ENCODE results near the gene TMEM232. TPM values are rescaled to one million over a fixed set of nuclear protein-coding genes. Genes with fewer than 3 reads are reported as not detected.

TMEM232 gene
- total and polyA plus RNA-seq, 4 donors: 3.4 to 28.3 (median 9.3) TPM

GRCh38 chr5:110618941-110619340, 107.5 kb downstream of the TMEM232 start:
- H3K27ac ChIP-seq (ENCODE audit: low read depth in 1 of 2, low read length in 1 of 2): no peak overlapping the region
- no peaks in the 10 kb centered on the region for H3K4me1 ChIP-seq (ENCODE audit: control insufficient read depth in 5 of 5, insufficient read depth in 5 of 5, low read length in 5 of 5)
- 85 to 88% methylated on average over 1 of the region's 1 CpG for WGBS, 2 donors
- H3K36me3 ChIP-seq (ENCODE audit: control insufficient read depth in 4 of 4, insufficient read depth in 4 of 4, low read length in 4 of 4): no peaks in the 10 kb centered on the region
- H3K27me3 ChIP-seq (ENCODE audit: control insufficient read depth in 3 of 3, insufficient read depth in 3 of 3, low read length in 2 of 3): no peaks in the 10 kb centered on the region
- H3K9ac ChIP-seq (ENCODE audit: insufficient read depth in 1 of 2, low read length in 2 of 2): no peak overlapping the region
- DNase-seq (no peak), ATAC-seq (ENCODE audit: insufficient read depth, low FRiP score) (no peak)
- no peak for TF ChIP-seq CTCF (IDR thresholded peaks at IDR 0.05; ENCODE audit: control extremely low read depth, extremely low read depth)
- H3K4me3 ChIP-seq: no peak overlapping the region
- H3K9me3 ChIP-seq (ENCODE audit: control insufficient read depth in 4 of 4, insufficient read depth in 3 of 4, low read length in 3 of 4): no peaks in the 10 kb centered on the region

- H3K9me3 ChIP-seq (ENCODE audit: control insufficient read depth in 4 of 4, insufficient read depth in 3 of 4, low read length in 3 of 4): no peaks in the 10 kb centered on the region
- H3K36me3 ChIP-seq (ENCODE audit: control insufficient read depth in 4 of 4, insufficient read depth in 4 of 4, low read length in 4 of 4): no peaks in the 10 kb centered on the region
- H3K4me3 ChIP-seq: no peak overlapping the region
- no peak overlapping the region for H3K9ac ChIP-seq (ENCODE audit: insufficient read depth in 1 of 2, low read length in 2 of 2)
- 96% methylated on average over 1 of the region's 1 CpG for WGBS, 2 donors
- no peak for TF ChIP-seq CTCF (IDR thresholded peaks at IDR 0.05; ENCODE audit: control extremely low read depth, extremely low read depth)
- H3K4me1 ChIP-seq (ENCODE audit: control insufficient read depth in 5 of 5, insufficient read depth in 5 of 5, low read length in 5 of 5): no peaks in the 10 kb centered on the region
- H3K27me3 ChIP-seq (ENCODE audit: control insufficient read depth in 3 of 3, insufficient read depth in 3 of 3, low read length in 2 of 3): no peaks in the 10 kb centered on the region
- DNase-seq (no peak), ATAC-seq (ENCODE audit: insufficient read depth, low FRiP score) (no peak)
- no peak overlapping the region for H3K27ac ChIP-seq (ENCODE audit: low read depth in 1 of 2, low read length in 1 of 2)
These were observed 110.5 kb downstream of the TMEM232 start for GRCh38 chr5:110616009-110616408.

DNA sequence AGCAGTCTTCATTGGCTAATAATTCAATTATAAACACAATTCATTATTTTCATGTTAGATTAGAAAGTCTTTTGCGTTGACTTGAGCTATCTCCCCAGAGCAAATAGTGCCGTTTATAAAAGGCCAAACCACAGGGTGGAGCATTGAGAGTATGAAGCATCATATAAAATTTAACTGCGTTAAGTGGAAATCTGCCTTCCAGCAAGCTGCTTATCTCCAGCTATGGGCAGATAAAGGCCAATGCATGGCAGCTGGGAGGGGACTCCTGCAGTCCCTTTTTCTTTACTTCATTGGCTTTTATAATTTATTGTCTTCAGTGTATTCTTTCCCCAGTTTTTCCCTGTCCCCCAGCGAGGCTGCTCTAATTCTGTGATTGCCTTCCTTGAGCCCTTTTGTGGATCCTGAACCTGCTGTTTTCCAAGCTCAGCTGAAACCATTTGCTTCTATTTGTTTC, 113.7 kb downstream of the TMEM232 start:
- 72 to 80% methylated on average over 4 of the region's 4 CpGs for WGBS, 2 donors
- no peak for DNase-seq
- TF ChIP-seq CTCF (IDR thresholded peaks at IDR 0.05; ENCODE audit: control extremely low read depth, extremely low read depth): no peak

GRCh38 chr5:110611817-110612216, 114.7 kb downstream of the TMEM232 start:
- Histone ChIP-seq H3K9ac (ENCODE audit: insufficient read depth in 1 of 2, low read length in 2 of 2) (no peak overlapping the region), H3K27ac (ENCODE audit: low read depth in 1 of 2, low read length in 1 of 2) (no peak overlapping the region), H3K27me3 (ENCODE audit: control insufficient read depth in 3 of 3, insufficient read depth in 3 of 3, low read length in 2 of 3) (no peaks in the 10 kb centered on the region), H3K4me3 (no peak overlapping the region), H3K4me1 (ENCODE audit: control insufficient read depth in 5 of 5, insufficient read depth in 5 of 5, low read length in 5 of 5) (no peaks in the 10 kb centered on the region), H3K36me3 (ENCODE audit: control insufficient read depth in 4 of 4, insufficient read depth in 4 of 4, low read length in 4 of 4) (no peaks in the 10 kb centered on the region), H3K9me3 (ENCODE audit: control insufficient read depth in 4 of 4, insufficient read depth in 3 of 4, low read length in 3 of 4) (no peaks in the 10 kb centered on the region)
- ATAC-seq (ENCODE audit: insufficient read depth, low FRiP score) (no peak), DNase-seq (no peak)
- 86 to 91% methylated on average over 6 of the region's 6 CpGs for WGBS, 2 donors
- TF ChIP-seq CTCF (IDR thresholded peaks at IDR 0.05; ENCODE audit: control extremely low read depth, extremely low read depth): no peak

More for the DNA sequence above, 113.7 kb downstream of the TMEM232 start:
- no peak overlapping the region for H3K4me3 ChIP-seq
- no peak for ATAC-seq (ENCODE audit: insufficient read depth, low FRiP score)
- no peak overlapping the region for H3K27ac ChIP-seq (ENCODE audit: low read depth in 1 of 2, low read length in 1 of 2)
- no peaks in the 10 kb centered on the region for H3K27me3 ChIP-seq (ENCODE audit: control insufficient read depth in 3 of 3, insufficient read depth in 3 of 3, low read length in 2 of 3)
- no peaks in the 10 kb centered on the region for H3K9me3 ChIP-seq (ENCODE audit: control insufficient read depth in 4 of 4, insufficient read depth in 3 of 4, low read length in 3 of 4)
- H3K4me1 ChIP-seq (ENCODE audit: control insufficient read depth in 5 of 5, insufficient read depth in 5 of 5, low read length in 5 of 5): no peaks in the 10 kb centered on the region
- no peak overlapping the region for H3K9ac ChIP-seq (ENCODE audit: insufficient read depth in 1 of 2, low read length in 2 of 2)
- no peaks in the 10 kb centered on the region for H3K36me3 ChIP-seq (ENCODE audit: control insufficient read depth in 4 of 4, insufficient read depth in 4 of 4, low read length in 4 of 4)
